ENCODE results near the gene AGPAT4.

AGPAT4 gene

GRCh38 chr6:161162722-161163121 lies 111.1 kb downstream of the AGPAT4 start:
- FAIRE-seq: no peak

- no peak for FAIRE-seq
These were observed 111.8 kb downstream of the AGPAT4 start for GRCh38 chr6:161161889-161162624.

GRCh38 chr6:161161121-161161520 lies 112.7 kb downstream of the AGPAT4 start:
- FAIRE-seq: no peak

- FAIRE-seq: no peak
These were observed 119.0 kb downstream of the AGPAT4 start for GRCh38 chr6:161154796-161155335.

GRCh38 chr6:161153725-161154124 lies 120.1 kb downstream of the AGPAT4 start:
- FAIRE-seq: no peak

GRCh38 chr6:161152907-161153662 lies 120.8 kb downstream of the AGPAT4 start:
- no peak for FAIRE-seq

- no peak for FAIRE-seq
These were observed 121.4 kb downstream of the AGPAT4 start for GRCh38 chr6:161152527-161152862.

- FAIRE-seq: no peak
These were observed 122.0 kb downstream of the AGPAT4 start for GRCh38 chr6:161151660-161152526.

- no peak for FAIRE-seq
These were observed 122.7 kb downstream of the AGPAT4 start for GRCh38 chr6:161151059-161151645.

- FAIRE-seq: no peak
These were observed 123.3 kb downstream of the AGPAT4 start for GRCh38 chr6:161150566-161150965.

GRCh38 chr6:161150136-161150535 lies 123.7 kb downstream of the AGPAT4 start:
- FAIRE-seq: no peak

- FAIRE-seq: no peak
These were observed 130.0 kb downstream of the AGPAT4 start for GRCh38 chr6:161143663-161144430.

GRCh38 chr6:161142957-161143296 lies 130.9 kb downstream of the AGPAT4 start:
- no peak for FAIRE-seq

GRCh38 chr6:161141173-161141572 lies 132.7 kb downstream of the AGPAT4 start:
- FAIRE-seq: no peak

GRCh38 chr6:161140554-161140875 lies 133.3 kb downstream of the AGPAT4 start:
- no peak for FAIRE-seq

- no peak for FAIRE-seq
These were observed 133.9 kb downstream of the AGPAT4 start for GRCh38 chr6:161139766-161140553.

- no peak for FAIRE-seq
These were observed 134.5 kb downstream of the AGPAT4 start for GRCh38 chr6:161139304-161139765.

- no peak for FAIRE-seq
These were observed 135.1 kb downstream of the AGPAT4 start for GRCh38 chr6:161138543-161139303.

GRCh38 chr6:161137839-161138542 lies 135.9 kb downstream of the AGPAT4 start:
- FAIRE-seq: no peak

- FAIRE-seq: no peak
These were observed 136.5 kb downstream of the AGPAT4 start for GRCh38 chr6:161137320-161137719.

Data from endometrium (tissue), 2 donors.